Loucy (cell line): Measurements from ENCODE around the gene RNU2-63P.
A peak's percentile ranks its signal among the peaks of the same experiment; 100 is the strongest.

ENCODE experiments used
- H2AFZ ChIP-seq: fragments of 200-600 bp; sonication (generic); 2 replicates; pipeline ENCODE4 v1.6.0; 2016; ENCODE audit warnings: antibody characterized with exemption, mild to moderate bottlenecking, low read length, moderate library complexity
- H3F3A ChIP-seq: fragments of 200-600 bp; 2 replicates; pipeline ENCODE4 v1.6.0; 2016; ENCODE audit warnings: antibody characterized with exemption, low read depth, mild to moderate bottlenecking
- H3K27me3 ChIP-seq: fragments of 200-600 bp; sonication (generic); 2 replicates; pipeline ENCODE4 v1.6.1; 2014; ENCODE audit warnings: low read length, mild to moderate bottlenecking; ENCODE audit not compliant: insufficient read depth, poor library complexity, severe bottlenecking
- H3K36me3 ChIP-seq: fragments of 200-600 bp; sonication (generic); 2 replicates; pipeline ENCODE4 v1.6.1; 2016; ENCODE audit warnings: low read length; ENCODE audit not compliant: insufficient read depth
- H3K4me1 ChIP-seq: fragments of 200-600 bp; sonication (generic); 2 replicates; pipeline ENCODE4 v1.5.1; 2014; ENCODE audit warnings: low read length, mild to moderate bottlenecking; ENCODE audit not compliant: insufficient read depth, poor library complexity, severe bottlenecking
- H3K4me2 ChIP-seq: fragments of 200-600 bp; sonication (generic); 2 replicates; pipeline ENCODE4 v1.6.0; 2014; ENCODE audit warnings: antibody characterized with exemption, low read length, low read depth, mild to moderate bottlenecking; ENCODE audit not compliant: poor library complexity, severe bottlenecking
- H3K4me3 ChIP-seq: fragments of 200-600 bp; sonication (generic); 2 replicates; pipeline ENCODE4 v1.5.1; 2014; ENCODE audit warnings: low read length, mild to moderate bottlenecking, mixed read lengths; ENCODE audit not compliant: poor library complexity, severe bottlenecking
- H3K79me2 ChIP-seq: fragments of 200-600 bp; sonication (generic); 2 replicates; pipeline ENCODE4 v1.6.1; 2014; ENCODE audit warnings: low read length; ENCODE audit not compliant: insufficient read depth
- H3K9ac ChIP-seq: fragments of 200-600 bp; sonication (generic); 2 replicates; pipeline ENCODE4 v1.6.0; 2014; ENCODE audit warnings: mild to moderate bottlenecking, low read depth, low read length, moderate library complexity; ENCODE audit not compliant: poor library complexity, severe bottlenecking
- H3K9me2 ChIP-seq: fragments of 200-600 bp; sonication (generic); replicated peaks from 2 replicates; pipeline ENCODE4 v1.6.1; 2016; ENCODE audit warnings: low read depth, low read length, mixed read lengths
- H3K9me3 ChIP-seq: fragments of 200-600 bp; sonication (generic); 2 replicates; pipeline ENCODE4 v1.6.1; 2014; ENCODE audit warnings: mild to moderate bottlenecking, antibody characterized with exemption, low read length, low read depth; ENCODE audit not compliant: insufficient read depth
- H4K20me1 ChIP-seq: fragments of 200-600 bp; sonication (generic); 2 replicates; pipeline ENCODE4 v1.6.0; 2014; ENCODE audit warnings: antibody characterized with exemption, low read length, mild to moderate bottlenecking; ENCODE audit not compliant: insufficient read depth, poor library complexity, severe bottlenecking
- EZH2phosphoT487 ChIP-seq: fragments of 200-600 bp; IDR thresholded peaks from 2 replicates; pipeline ENCODE4 v1.6.1; 2018; ENCODE audit warnings: antibody characterized with exemption, mild to moderate bottlenecking, moderate library complexity, borderline replicate concordance
- TF ChIP-seq, protein P1 (sequence below): fragments of 200-600 bp; sonication (generic); conservative IDR thresholded peaks from 2 replicates; pipeline ENCODE4 v1.5.1; 2014; ENCODE audit warnings: mild to moderate bottlenecking, antibody characterized with exemption, low read length

The RNU2-63P gene

DNA sequence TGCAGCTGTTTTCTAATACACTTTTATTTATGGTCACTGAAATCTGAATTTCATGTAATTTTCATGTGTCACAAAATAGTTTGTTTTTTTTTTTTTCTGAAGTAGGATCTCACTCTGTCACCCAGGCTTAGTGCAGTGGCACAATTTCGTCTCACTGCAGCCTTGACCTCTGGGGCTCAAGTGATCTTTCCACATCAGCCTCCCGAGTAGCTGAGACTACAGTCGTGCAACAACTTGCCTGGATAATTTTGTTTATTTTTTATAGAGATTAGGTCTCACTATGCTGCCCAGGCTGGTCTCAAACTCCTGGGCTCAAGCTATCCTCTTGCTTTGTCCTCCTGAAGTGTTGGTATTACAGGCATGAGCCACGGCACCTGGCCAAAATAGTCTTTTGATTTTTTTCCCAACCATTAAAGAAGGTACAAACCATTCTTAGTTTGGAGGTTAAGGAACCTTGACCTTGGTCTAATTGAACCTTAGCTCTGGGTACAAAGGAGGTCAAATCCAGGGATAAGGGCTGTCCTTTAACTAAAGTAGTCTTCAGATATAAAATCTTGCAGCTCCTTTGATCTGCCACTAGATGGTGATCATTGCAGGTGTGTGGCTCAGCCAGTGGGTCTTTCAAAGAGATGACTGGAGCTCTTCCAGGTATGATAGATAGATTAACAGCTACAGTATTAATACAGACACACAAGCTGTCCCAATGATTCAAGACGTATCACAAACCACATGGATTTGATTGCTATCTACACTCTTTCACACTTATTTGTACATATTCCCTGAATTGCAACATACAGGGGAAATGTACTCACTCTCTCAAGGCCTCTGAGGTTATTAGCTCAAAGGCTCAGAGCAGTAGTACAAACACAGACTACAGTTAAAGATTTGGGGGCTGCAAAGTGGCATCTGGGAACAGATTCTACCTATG is 43.9 kb upstream of the RNU2-63P start:
- H3K4me3 ChIP-seq = no peak overlapping the region
- no peak overlapping the region for H3K9ac ChIP-seq
- no peak overlapping the region for H3K4me2 ChIP-seq
- TF ChIP-seq, protein P1, sequence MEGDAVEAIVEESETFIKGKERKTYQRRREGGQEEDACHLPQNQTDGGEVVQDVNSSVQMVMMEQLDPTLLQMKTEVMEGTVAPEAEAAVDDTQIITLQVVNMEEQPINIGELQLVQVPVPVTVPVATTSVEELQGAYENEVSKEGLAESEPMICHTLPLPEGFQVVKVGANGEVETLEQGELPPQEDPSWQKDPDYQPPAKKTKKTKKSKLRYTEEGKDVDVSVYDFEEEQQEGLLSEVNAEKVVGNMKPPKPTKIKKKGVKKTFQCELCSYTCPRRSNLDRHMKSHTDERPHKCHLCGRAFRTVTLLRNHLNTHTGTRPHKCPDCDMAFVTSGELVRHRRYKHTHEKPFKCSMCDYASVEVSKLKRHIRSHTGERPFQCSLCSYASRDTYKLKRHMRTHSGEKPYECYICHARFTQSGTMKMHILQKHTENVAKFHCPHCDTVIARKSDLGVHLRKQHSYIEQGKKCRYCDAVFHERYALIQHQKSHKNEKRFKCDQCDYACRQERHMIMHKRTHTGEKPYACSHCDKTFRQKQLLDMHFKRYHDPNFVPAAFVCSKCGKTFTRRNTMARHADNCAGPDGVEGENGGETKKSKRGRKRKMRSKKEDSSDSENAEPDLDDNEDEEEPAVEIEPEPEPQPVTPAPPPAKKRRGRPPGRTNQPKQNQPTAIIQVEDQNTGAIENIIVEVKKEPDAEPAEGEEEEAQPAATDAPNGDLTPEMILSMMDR = peak; percentile 80
- TF ChIP-seq EZH2phosphoT487 = no peak
- peaks cover 2% of the 10 kb centered on the region for H3K27me3 ChIP-seq
- no peaks in the 10 kb centered on the region for H3K9me2 ChIP-seq
- peak overlapping the region; percentile 29; the same call in 1 of the 2 replicates for H2AFZ ChIP-seq
- no peaks in the 10 kb centered on the region for H3K36me3 ChIP-seq
- no peaks in the 10 kb centered on the region for H3K9me3 ChIP-seq
- peaks cover 6% of the 10 kb centered on the region for H3K79me2 ChIP-seq
- H3F3A ChIP-seq = no peaks in the 10 kb centered on the region
- peaks cover 6% of the 10 kb centered on the region for H3K4me1 ChIP-seq
- no peaks in the 10 kb centered on the region for H4K20me1 ChIP-seq

DNA sequence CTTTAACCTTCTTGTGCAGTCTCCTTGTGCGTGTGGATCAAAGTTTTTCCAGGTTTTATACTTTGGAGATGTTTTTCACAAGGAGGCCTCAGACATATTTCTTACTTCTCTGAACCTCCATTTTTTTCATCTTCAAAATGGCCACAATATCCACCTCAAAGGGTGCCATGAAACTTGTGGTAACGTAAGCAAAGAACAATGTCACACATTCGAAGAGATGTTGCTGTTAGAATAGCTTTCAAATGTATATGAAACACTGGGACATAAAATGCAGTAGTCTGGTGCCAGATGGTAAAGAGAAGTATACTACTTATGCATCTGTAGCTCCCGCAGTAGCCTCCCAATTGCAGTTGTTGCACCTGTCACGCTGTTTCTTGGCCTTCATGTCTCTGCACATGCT is 41.8 kb upstream of the RNU2-63P start:
- Histone ChIP-seq H4K20me1 (peaks cover 20% of the 10 kb centered on the region), H3K79me2 (peaks cover 27% of the 10 kb centered on the region), H3K4me2 (no peak overlapping the region), H3K9me2 (no peaks in the 10 kb centered on the region), H3K36me3 (no peaks in the 10 kb centered on the region), H3K9me3 (no peaks in the 10 kb centered on the region), H2AFZ (peak overlapping the region; percentile 28; the same call in 1 of the 2 replicates), H3K9ac (no peak overlapping the region), H3K4me3 (no peak overlapping the region), H3K27me3 (peaks cover 6% of the 10 kb centered on the region), H3F3A (no peaks in the 10 kb centered on the region), H3K4me1 (peaks cover 19% of the 10 kb centered on the region)
- TF ChIP-seq EZH2phosphoT487 = no peak
- TF ChIP-seq, protein P1 = no peak

DNA sequence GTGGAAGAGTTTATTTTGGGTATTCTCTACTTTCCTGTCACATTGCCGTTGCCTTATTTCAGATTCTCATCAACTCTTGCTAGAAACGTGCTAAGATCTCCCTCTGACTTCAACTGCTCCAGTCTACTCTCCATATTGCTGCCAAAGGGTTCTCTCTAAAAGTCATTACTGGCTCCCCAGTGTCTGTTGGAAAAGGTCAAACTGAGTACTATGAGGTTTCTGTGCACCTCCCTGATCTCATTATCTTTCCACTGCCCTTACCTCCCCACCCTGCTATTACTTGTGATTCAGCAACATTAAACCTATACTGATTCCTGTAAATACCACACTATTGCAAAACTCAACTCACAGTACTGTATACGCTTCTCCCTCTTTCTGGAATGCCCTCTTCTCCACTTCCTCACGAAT is 41.1 kb upstream of the RNU2-63P start:
- H3K9me2 ChIP-seq = no peaks in the 10 kb centered on the region
- no peak overlapping the region for H3K4me3 ChIP-seq
- peaks cover 6% of the 10 kb centered on the region for H3K27me3 ChIP-seq
- H3K9ac ChIP-seq = no peak overlapping the region
- H3K9me3 ChIP-seq = no peaks in the 10 kb centered on the region
- no peak for TF ChIP-seq EZH2phosphoT487
- TF ChIP-seq, protein P1 = no peak
- H4K20me1 ChIP-seq = peaks cover 27% of the 10 kb centered on the region
- peaks cover 27% of the 10 kb centered on the region for H3K4me1 ChIP-seq
- H3K79me2 ChIP-seq = peaks cover 32% of the 10 kb centered on the region
- H2AFZ ChIP-seq = no peak overlapping the region; the same call in 1 of the 2 replicates
- no peaks in the 10 kb centered on the region for H3F3A ChIP-seq
- H3K4me2 ChIP-seq = no peak overlapping the region
- H3K36me3 ChIP-seq = no peaks in the 10 kb centered on the region
